GM23338 (cell line): ENCODE results near the gene DPYD. TPM values are rescaled to one million over a fixed set of nuclear protein-coding genes. Genes with fewer than 3 reads are reported as not detected.

Experiments used
- ATAC-seq: fragments of 200-7000 bp; cut with Tn5 transposase; 3 replicates; pipeline ENCODE4 v1.9.1; 2020
- DNase-seq: peaks from one replicate; pipeline ENCODE4 v3.0.0-alpha.2; 2015; ENCODE audit warnings: low spot score
- H2AFZ ChIP-seq: fragments of 200-600 bp; sonication (generic); 2 replicates; pipeline ENCODE4 v1.8.0; 2016; ENCODE audit warnings: antibody characterized with exemption, mild to moderate bottlenecking, moderate library complexity
- H3F3A ChIP-seq: fragments of 200-600 bp; sonication (generic); replicated peaks from 2 replicates; pipeline ENCODE4 v1.8.0; 2017; ENCODE audit warnings: antibody characterized with exemption, mixed run types, low read depth
- H3K27ac ChIP-seq: fragments of 200-600 bp; sonication (generic); 2 replicates; pipeline ENCODE4 v1.6.1; 2016; ENCODE audit warnings: low read depth
- H3K27me3 ChIP-seq: fragments of 200-600 bp; sonication (generic); 2 replicates; pipeline ENCODE4 v1.8.0; 2016; ENCODE audit warnings: mild to moderate bottlenecking, mixed run types, moderate library complexity; ENCODE audit not compliant: insufficient read depth
- H3K36me3 ChIP-seq: fragments of 200-600 bp; sonication (generic); 2 replicates; pipeline ENCODE4 v1.8.0; 2016; ENCODE audit warnings: mild to moderate bottlenecking; ENCODE audit not compliant: insufficient read depth
- H3K4me1 ChIP-seq: fragments of 200-600 bp; sonication (generic); 2 replicates; pipeline ENCODE4 v1.8.0; 2016; ENCODE audit warnings: mild to moderate bottlenecking, moderate library complexity; ENCODE audit not compliant: insufficient read depth
- H3K4me2 ChIP-seq: fragments of 200-600 bp; sonication (generic); 2 replicates; pipeline ENCODE4 v1.7.1; 2017; ENCODE audit warnings: mixed run types
- H3K4me3 ChIP-seq: fragments of 200-600 bp; sonication (generic); 2 replicates; pipeline ENCODE4 v1.6.1; 2016; ENCODE audit warnings: mixed run types
- H3K79me2 ChIP-seq: fragments of 200-600 bp; sonication (generic); replicated peaks from 2 replicates; pipeline ENCODE4 v1.8.0; 2017; ENCODE audit warnings: mild to moderate bottlenecking; ENCODE audit not compliant: insufficient read depth
- H3K9me2 ChIP-seq: fragments of 200-600 bp; sonication (generic); 2 replicates; pipeline ENCODE4 v1.8.0; 2017; ENCODE audit not compliant: insufficient read depth
- H4K20me1 ChIP-seq: fragments of 200-600 bp; sonication (generic); replicated peaks from 2 replicates; pipeline ENCODE4 v1.8.0; 2017; ENCODE audit warnings: mild to moderate bottlenecking; ENCODE audit not compliant: insufficient read depth
- H3K27ac Mint-ChIP-seq: 2 replicates; pipeline ENCODE4 v1.8.0; 2020; ENCODE audit warnings: inconsistent platforms, mild to moderate bottlenecking, moderate library complexity, mixed read lengths
- H3K27me3 Mint-ChIP-seq: 3 replicates; pipeline ENCODE4 v1.8.0; 2022; ENCODE audit warnings: low read depth, mild to moderate bottlenecking, moderate library complexity, mixed read lengths, inconsistent platforms; ENCODE audit not compliant: insufficient read depth, poor library complexity
- H3K36me3 Mint-ChIP-seq: 3 replicates; pipeline ENCODE4 v1.8.0; 2021; ENCODE audit warnings: low read depth, mild to moderate bottlenecking, inconsistent platforms, moderate library complexity, mixed read lengths
- H3K4me1 Mint-ChIP-seq: 3 replicates; pipeline ENCODE4 v1.8.0; 2020; ENCODE audit warnings: mild to moderate bottlenecking, inconsistent platforms, mixed read lengths
- H3K4me3 Mint-ChIP-seq: 3 replicates; pipeline ENCODE4 v1.8.0; 2021; ENCODE audit warnings: moderate library complexity, mild to moderate bottlenecking, inconsistent platforms, mixed read lengths
- H3K9me3 Mint-ChIP-seq: 3 replicates; pipeline ENCODE4 v1.8.0; 2020; ENCODE audit warnings: moderate library complexity, mild to moderate bottlenecking, inconsistent platforms, mixed read lengths
- CREB1 ChIP-seq: fragments of 250-450 bp; sonication (Bioruptor Pico); IDR thresholded peaks from 2 replicates; pipeline ENCODE4 v1.5.0; 2020; ENCODE audit warnings: low read depth, mild to moderate bottlenecking, moderate library complexity
- CTCF ChIP-seq, 2 experiments: fragments of 200-600 bp in 1 of 2; sonication (generic) in 1 of 2; conservative IDR thresholded peaks; 2 replicates each; pipeline versions ENCODE4 v1.5.1 to v1.6.1; 2016 to 2017; ENCODE audit warnings: antibody characterized with exemption in 2 of 2, low read depth in 2 of 2, mild to moderate bottlenecking in 2 of 2, moderate library complexity in 1 of 2
- EZH2 ChIP-seq: fragments of 200-600 bp; sonication (generic); IDR thresholded peaks from one replicate; pipeline ENCODE4 v1.8.0; 2017; ENCODE audit warnings: antibody characterized with exemption, mild to moderate bottlenecking, low read depth; ENCODE audit not compliant: unreplicated experiment
- EZH2phosphoT487 ChIP-seq: fragments of 200-600 bp; sonication (generic); IDR thresholded peaks from one replicate; pipeline ENCODE4 v1.8.1; 2018; ENCODE audit warnings: antibody characterized with exemption; ENCODE audit not compliant: unreplicated experiment
- JUNB ChIP-seq: IDR thresholded peaks from one replicate; pipeline ENCODE4 v1.6.1; 2016; ENCODE audit warnings: antibody characterized with exemption; ENCODE audit not compliant: unreplicated experiment
- NANOG ChIP-seq: IDR thresholded peaks from 2 replicates; pipeline ENCODE4 v1.6.1; 2016; ENCODE audit warnings: antibody characterized with exemption, borderline replicate concordance
- POLR2AphosphoS5 ChIP-seq: IDR thresholded peaks from 2 replicates; pipeline ENCODE4 v1.6.1; 2016; ENCODE audit warnings: antibody characterized with exemption, low read depth
- STAT1 ChIP-seq: IDR thresholded peaks from one replicate; pipeline ENCODE4 v1.6.1; 2016; ENCODE audit warnings: antibody characterized with exemption; ENCODE audit not compliant: unreplicated experiment
- ZNF114 ChIP-seq: fragments of 250-450 bp; sonication (Bioruptor Pico); IDR thresholded peaks from 2 replicates; pipeline ENCODE4 v1.5.0; 2020; ENCODE audit warnings: mild to moderate bottlenecking, moderate library complexity
- ZNF331 ChIP-seq: fragments of 250-450 bp; sonication (Bioruptor Pico); IDR thresholded peaks from 2 replicates; pipeline ENCODE4 v1.5.0; 2020; ENCODE audit warnings: low read depth, mild to moderate bottlenecking, moderate library complexity
- ZNF462 ChIP-seq: fragments of 250-450 bp; sonication (Bioruptor Pico); IDR thresholded peaks from 2 replicates; pipeline ENCODE4 v1.5.0; 2020; ENCODE audit warnings: mild to moderate bottlenecking, moderate library complexity
- polyA plus RNA-seq: library from polyadenylated mRNA; unstranded; fragments of >200 nt; fragmentation: Nextera tagmentation; extraction: Ambion mirVana; gene quantifications from 2 replicates; pipeline ENCODE4 v1.2.1, GENCODE V29; 2016
- total RNA-seq: library from RNA; depleted of rRNA; stranded (reverse); fragments of >200 nt; shearing (Covaris generic); gene quantifications from 2 replicates; pipeline ENCODE4 v1.2.3, GENCODE V29; 2014
- TF ChIP-seq, protein P1 (sequence below): IDR thresholded peaks from one replicate; pipeline ENCODE4 v1.6.1; 2018; ENCODE audit warnings: antibody characterized with exemption; ENCODE audit not compliant: unreplicated experiment
- TF ChIP-seq, protein P2 (sequence below): IDR thresholded peaks from 2 replicates; pipeline ENCODE4 v1.6.1; 2016; ENCODE audit warnings: antibody characterized with exemption

The DPYD gene
- total and polyA plus RNA-seq, 2 experiments from 2014 or later, result 0.50 to 1.6 TPM

- H3K9me3 Mint-ChIP-seq, result no peaks in the 10 kb centered on the region; the same call in 2 of the 3 replicates
- no peak for ATAC-seq
These were observed 873.9 kb downstream of the DPYD start for GRCh38 chr1:97046765-97047420.

More at GRCh38 chr1:97046765-97047420, 873.9 kb downstream of the DPYD start:
- no peak overlapping the region for H3K27ac Mint-ChIP-seq
- Histone ChIP-seq H3K9me2 (peaks cover 6% of the 10 kb centered on the region), H3K4me1 (no peaks in the 10 kb centered on the region), H3K4me3 (no peak overlapping the region), H3K4me2 (no peak overlapping the region), H2AFZ (no peak overlapping the region), H4K20me1 (no peaks in the 10 kb centered on the region), H3K27ac (no peak overlapping the region), H3K27me3 (no peaks in the 10 kb centered on the region), H3K79me2 (no peaks in the 10 kb centered on the region), H3K36me3 (no peaks in the 10 kb centered on the region), H3F3A (no peaks in the 10 kb centered on the region)
- no peaks in the 10 kb centered on the region for H3K27me3 Mint-ChIP-seq
- H3K4me1 Mint-ChIP-seq, result peaks cover 5% of the 10 kb centered on the region; the same call in 1 of the 3 replicates
- no peak overlapping the region for H3K4me3 Mint-ChIP-seq
- DNase-seq, result no peak
- TF ChIP-seq EZH2phosphoT487, result no peak
- TF ChIP-seq, protein P1, sequence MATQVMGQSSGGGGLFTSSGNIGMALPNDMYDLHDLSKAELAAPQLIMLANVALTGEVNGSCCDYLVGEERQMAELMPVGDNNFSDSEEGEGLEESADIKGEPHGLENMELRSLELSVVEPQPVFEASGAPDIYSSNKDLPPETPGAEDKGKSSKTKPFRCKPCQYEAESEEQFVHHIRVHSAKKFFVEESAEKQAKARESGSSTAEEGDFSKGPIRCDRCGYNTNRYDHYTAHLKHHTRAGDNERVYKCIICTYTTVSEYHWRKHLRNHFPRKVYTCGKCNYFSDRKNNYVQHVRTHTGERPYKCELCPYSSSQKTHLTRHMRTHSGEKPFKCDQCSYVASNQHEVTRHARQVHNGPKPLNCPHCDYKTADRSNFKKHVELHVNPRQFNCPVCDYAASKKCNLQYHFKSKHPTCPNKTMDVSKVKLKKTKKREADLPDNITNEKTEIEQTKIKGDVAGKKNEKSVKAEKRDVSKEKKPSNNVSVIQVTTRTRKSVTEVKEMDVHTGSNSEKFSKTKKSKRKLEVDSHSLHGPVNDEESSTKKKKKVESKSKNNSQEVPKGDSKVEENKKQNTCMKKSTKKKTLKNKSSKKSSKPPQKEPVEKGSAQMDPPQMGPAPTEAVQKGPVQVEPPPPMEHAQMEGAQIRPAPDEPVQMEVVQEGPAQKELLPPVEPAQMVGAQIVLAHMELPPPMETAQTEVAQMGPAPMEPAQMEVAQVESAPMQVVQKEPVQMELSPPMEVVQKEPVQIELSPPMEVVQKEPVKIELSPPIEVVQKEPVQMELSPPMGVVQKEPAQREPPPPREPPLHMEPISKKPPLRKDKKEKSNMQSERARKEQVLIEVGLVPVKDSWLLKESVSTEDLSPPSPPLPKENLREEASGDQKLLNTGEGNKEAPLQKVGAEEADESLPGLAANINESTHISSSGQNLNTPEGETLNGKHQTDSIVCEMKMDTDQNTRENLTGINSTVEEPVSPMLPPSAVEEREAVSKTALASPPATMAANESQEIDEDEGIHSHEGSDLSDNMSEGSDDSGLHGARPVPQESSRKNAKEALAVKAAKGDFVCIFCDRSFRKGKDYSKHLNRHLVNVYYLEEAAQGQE, result no peak
- no peak for TF ChIP-seq ZNF114 (CRISPR knock-in tag)
- TF ChIP-seq EZH2, result no peak
- TF ChIP-seq NANOG, result no peak
- TF ChIP-seq CREB1, result no peak
- TF ChIP-seq ZNF331 (CRISPR knock-in tag), result no peak
- no peak for TF ChIP-seq POLR2AphosphoS5
- TF ChIP-seq, protein P2, sequence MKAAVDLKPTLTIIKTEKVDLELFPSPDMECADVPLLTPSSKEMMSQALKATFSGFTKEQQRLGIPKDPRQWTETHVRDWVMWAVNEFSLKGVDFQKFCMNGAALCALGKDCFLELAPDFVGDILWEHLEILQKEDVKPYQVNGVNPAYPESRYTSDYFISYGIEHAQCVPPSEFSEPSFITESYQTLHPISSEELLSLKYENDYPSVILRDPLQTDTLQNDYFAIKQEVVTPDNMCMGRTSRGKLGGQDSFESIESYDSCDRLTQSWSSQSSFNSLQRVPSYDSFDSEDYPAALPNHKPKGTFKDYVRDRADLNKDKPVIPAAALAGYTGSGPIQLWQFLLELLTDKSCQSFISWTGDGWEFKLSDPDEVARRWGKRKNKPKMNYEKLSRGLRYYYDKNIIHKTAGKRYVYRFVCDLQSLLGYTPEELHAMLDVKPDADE, result no peak
- no peak for TF ChIP-seq STAT1
- TF ChIP-seq CTCF (conservative IDR thresholded peaks at IDR 0.05; ENCODE audit: low read depth in 2 of 2), result no peak
- TF ChIP-seq JUNB, result no peak
- no peak for TF ChIP-seq ZNF462 (CRISPR knock-in tag)
- H3K36me3 Mint-ChIP-seq, result no peaks in the 10 kb centered on the region
